NCI-H345 treated with DMSO at 0.1 percent for 48 hours (cell line): Measurements from ENCODE around the gene CA5B.
"Not testable (repeated sequence)": the region's sequence is repeated elsewhere in the genome, so short reads cannot be mapped to it uniquely, and the experiment has no call there.

Source experiments
- DNase-seq: peaks from one replicate; lab custom pipeline; 2025; ENCODE audit not compliant: unreplicated experiment; lab: John Stamatoyannopoulos, UW

Gene CA5B

DNA sequence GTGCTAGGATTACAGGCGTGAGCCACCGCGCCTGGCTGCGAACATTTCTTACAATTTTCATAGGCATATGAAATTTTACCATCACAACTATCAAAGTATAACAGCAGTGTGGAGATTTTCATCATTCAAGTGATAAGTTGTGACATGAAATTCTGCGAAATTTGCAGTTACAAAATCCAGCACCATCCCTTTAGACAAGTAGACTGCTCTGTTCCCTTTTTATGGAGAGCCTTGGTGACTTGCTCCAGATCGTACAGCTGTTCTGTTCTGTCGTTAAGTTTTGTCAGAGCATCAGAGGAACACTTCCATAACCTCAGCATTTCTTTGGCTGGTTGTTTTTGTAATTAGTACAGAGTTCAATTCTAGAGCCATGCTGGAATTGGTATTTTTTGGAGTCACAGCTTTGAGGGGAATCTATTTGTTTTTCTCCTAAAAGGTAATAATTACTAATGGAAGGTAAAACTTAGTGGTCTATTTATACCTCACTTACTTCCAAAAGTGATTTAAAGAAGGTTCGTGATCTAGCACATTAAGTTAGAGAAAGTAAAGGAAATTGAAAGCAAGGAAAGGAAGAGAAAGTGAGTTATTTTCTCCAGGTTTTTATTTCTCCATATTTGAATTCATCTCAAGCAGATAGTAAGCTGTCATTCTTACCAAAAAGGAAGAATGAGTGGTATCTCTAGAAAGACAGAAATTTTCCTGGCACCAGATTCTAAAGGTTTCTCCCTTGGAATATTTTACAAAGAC is 74.3 kb downstream of the CA5B start:
- DNase-seq, result no peak

DNA sequence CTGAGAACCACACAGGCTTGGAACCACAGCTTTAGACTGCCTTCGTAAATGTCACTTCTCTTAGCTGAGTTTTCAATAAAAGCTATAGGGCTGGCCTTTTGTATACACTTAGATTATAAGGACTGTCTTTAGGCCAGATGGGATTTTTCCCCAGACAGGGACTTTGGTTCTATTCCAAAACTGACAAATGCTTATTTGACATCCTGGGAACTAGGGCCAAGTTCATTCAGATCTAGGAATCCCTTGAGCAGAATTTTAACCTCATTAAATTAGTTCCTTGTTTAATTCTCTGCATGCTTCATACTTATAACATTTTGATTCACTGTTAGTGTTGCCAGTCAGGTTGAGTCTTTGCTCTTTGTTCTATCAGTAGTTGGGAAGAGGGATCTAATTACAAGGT is 75.3 kb downstream of the CA5B start:
- DNase-seq, result no peak

DNA sequence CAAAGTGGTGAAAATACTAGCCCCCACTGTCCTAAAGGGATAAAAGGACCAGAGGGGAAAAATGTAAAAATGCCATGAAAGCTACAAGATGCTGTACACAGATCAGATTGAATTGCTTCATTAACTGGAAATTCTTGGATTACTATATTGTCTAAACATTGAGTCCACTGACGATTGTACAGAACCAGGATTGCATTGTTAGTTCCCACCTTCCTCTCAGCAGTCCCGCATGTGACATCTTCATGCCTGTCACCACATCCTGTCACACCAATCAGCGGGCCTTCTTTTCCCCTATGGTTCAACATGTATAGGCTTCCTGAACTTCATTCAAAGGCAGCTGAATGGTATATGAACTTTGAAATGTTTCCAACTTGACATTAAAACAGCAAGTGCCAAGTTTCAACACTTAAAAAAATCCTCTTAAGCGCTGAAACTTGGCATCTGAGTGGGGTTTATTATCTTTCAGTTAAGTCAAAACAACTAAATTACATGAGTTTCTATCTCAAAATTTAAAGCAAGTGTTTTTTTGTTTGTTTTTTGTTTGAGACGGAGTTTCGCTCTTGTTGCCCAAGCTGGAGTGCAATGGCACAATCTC is 76.8 kb downstream of the CA5B start:
- DNase-seq, result no peak

DNA sequence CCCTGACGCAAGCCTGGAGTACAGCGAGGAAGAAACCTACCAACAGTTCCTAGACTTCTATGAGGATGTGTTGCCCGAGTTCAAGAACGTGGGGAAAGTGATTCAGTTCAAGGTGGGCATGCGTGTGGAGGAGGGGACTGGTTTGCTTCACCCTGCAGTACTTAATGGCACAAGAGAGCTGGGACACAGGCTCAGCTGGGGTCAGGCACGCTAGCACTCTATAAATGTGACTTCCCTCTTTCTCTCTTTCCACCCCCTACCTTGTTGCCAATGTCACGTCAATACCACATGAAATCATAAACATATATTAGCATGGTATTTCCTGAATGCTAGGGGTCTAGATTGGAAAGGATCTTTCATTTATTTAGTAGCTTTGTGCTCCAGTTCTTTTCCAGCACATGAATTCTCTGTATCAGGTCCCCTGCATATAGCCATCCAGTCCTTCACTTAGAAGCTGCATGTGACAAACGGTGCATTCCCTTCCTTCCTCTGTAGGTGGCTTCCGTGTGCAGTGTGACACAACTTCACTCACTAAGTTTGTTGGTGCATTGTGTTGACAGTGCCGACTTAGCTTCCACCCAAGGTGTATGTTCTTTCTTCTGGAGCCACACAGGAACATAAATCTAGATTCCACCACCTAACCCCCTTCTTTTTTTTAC is 77.8 kb downstream of the CA5B start:
- DNase-seq, result no peak

GRCh38 chrX:15816438-15816809 is 78.4 kb downstream of the CA5B start:
- DNase-seq, result no peak

DNA sequence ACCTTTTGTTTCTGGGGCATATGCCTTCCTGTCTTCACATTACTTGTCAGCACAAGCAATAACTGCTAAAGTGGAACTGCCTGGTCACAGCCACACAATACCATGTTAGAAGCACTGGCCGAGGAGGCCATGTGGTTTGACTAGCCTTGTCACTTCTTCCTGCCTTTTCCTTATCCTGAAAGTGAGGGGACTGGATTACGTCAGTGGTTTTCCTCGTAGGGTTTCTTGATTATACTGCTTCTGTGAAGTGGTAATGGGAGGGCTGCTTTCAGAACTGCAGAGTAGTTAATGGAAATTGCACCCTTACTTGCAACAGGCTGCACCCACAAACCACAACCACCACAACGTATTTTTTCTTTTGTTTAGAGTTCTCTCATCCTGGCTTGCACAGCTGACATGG is 78.8 kb downstream of the CA5B start:
- no peak for DNase-seq

DNA sequence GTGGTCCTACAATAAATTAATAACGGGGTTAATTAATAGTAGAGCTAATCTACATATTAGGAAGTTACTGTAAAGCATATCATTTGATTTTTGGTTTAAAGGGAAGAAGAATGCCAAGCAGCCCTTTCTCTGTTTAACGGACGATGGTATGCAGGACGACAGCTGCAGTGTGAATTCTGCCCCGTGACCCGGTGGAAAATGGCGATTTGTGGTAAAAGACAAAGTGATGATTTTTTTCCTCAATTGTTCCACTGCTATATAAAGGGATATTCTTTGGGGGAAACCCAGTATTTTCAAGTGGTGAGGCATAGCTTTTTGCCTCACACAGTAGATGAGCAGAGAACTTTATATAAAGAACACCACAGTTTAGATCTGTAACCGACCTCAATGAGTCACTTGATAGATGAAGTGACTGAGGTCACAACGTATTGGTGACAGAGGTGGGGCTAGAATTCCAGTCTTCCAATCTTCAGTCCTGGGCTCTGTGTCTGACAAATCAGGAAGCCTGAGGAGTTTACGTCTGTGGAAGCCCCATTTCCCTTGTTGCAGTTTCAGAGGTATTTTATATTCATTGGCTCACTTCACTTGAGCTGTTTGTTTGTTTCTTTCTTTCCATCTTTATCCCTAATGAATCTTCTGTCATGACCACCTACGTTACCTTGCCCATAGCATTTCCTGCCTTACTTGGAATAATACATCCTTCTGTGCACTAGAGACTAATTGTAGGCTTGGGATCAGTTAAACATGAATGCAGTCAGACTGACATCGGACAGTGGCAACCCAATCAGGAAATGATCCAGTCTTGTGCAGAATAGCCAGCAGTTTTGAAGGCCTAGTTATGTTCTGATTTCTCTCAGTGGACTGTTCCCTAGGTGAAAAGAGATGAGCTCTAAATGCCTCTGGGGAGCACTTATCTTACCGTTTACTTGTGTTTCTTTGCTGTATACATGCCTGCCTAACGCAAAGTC is 82.3 kb downstream of the CA5B start:
- DNase-seq, result no peak

DNA sequence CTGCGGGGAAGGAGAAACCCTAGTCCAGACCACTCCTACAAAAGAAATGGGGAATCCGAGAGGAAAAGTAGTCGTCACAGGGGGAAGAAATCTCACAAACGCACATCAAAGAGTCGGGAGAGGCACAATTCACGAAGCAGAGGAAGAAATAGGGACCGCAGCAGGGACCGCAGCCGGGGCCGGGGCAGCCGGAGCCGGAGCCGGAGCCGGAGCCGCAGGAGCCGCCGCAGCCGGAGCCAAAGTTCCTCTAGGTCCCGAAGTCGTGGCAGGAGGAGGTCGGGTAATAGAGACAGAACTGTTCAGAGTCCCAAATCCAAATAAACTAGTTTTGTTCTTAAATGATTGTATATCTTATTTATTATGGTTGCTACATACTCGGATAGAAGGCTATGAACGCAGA is 84.9 kb downstream of the CA5B start:
- DNase-seq, result no peak

- no peak for DNase-seq
These were observed 87.9 kb downstream of the CA5B start for GRCh38 chrX:15825936-15826335.

DNA sequence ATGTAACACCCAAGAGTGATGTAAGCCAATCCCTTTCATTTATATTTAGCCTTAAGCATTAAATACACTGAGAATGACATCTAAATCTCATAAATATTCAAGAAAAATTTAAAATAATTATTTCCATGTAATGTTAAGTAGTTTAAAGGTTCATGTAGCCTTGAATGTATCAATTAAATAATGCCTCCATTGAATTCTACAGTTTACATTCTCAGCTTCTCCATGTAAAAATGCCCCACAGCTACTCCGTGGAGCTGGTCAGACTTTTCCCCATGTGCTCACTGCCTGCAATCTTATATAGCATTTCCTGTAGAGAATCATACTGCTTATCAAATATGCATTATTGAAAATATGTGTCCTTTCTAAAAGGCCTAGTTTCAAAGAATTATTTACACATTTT is 91.1 kb downstream of the CA5B start:
- DNase-seq, result no peak

DNA sequence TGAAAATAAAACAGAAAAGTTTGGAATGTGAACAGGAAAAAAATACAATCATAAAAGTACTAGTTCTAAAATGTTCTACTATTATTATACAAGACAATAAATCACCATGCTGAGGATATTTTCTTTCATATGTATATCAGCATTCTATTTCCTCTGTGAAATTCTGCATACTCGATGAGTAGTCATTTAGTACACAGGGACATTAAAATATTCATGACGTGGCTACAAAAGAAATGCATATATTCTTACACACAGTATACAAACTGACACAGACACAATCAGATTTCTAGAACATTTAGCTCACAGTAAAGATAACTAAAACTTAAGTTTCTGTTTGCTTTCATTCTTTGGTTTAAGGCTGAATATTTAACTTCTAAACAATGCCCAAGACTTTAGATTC is 93.3 kb downstream of the CA5B start:
- DNase-seq, result not testable (repeated sequence)

DNA sequence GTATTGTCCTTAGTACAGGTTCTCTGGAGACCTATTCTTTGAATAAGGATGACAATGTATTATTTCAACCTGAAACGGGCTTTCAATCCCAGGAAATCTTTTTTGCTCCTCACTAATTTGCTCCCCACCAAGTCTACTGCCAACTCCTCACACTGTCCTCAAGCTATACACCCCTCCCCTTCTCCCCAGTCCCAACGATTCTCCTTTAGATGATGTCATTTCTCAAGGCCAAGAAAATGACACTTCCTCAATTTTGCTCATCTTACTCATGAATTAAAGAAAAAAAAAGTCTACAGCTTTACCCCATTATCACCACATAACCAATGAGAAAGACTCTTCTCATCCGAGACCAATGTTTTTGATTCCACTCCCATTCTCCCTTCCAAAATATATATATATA is 96.0 kb downstream of the CA5B start:
- DNase-seq, result no peak

GRCh38 chrX:15834827-15835595 is 96.9 kb downstream of the CA5B start:
- DNase-seq, result no peak
